Adipose tissue (tissue), 3 donors: ENCODE results near the gene IL11. TPM values are rescaled to one million over a fixed set of nuclear protein-coding genes. Genes with fewer than 3 reads are reported as not detected.

ENCODE experiments used
- H3K27ac ChIP-seq: one replicate; pipeline ENCODE4 v1.5.1; 2013; ENCODE audit warnings: low read depth, low read length
- WGBS, 3 donors: extraction: QIAGEN DNeasy Blood & Tissue Kit; methylation state at CpG; one replicate each; pipeline ENCODE4 v1.1.7; 2013; 5-methylcytosine and 5-hydroxymethylcytosine counted together
- polyA plus RNA-seq, 3 donors: library from polyadenylated mRNA; stranded (reverse); fragments of 200-250 nt; gene quantifications; one replicate each; pipeline ENCODE4 v1.2.3, GENCODE V29; 2013
- donor health status: healthy with polysubstance abuse.
- donor health status: Bipolar disorder and iron deficiency.
- donor health status: healthy.

IL11 gene
- polyA plus RNA-seq, 3 donors: 0.28 to 1.7 TPM; not detected in 1

DNA sequence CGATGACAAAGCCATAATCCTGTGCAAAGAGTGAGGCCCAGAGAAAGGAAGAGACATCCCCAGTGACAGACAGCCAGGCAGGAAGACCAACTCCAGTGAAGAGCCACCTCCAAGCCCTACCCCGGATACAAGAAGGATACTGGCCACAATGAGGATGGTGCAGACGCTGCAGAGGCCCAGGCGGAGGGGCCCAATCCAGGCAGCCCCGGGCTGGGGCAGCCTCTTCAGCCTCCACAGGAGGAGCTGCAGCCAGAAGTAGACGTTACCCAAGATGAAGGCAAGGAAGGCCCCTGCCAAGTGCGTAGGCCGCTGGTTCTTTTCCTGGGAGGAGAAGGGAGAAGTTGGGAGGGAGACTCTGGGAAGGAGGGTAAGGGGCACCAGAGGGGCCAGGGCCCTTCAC, 53.6 kb downstream of the IL11 start:
- no peak overlapping the region for H3K27ac ChIP-seq
- WGBS, 3 donors: 80 to 83% (median 81%) methylated on average over 6 to 8 of the region's 8 CpGs

DNA sequence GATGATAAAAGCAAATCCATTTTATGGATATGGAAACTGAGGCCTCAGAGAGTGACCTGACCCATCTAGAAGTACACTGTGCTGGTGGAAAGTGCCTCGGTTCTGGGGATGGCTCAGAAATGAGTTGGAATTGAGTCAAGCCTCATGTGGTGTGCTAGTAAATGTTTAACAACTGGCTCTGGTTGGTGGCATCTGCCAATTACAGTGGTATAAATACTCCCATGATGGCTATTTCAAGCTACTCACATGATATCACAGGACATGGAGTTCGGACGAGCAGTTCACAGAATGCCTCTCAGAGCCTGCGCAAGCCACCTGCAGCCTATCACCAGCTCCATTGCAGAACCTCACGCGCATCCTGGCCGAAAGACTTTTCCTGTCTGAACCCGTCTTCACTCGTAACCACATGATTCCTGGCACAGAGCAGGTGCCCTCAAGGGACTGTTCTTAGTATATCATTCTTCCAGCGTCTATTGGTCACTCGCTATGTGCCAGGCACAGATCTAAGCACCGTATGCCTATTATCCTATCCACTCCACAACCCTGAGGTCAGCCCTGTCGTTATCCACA, 54.2 kb downstream of the IL11 start:
- no peak overlapping the region for H3K27ac ChIP-seq
- 81 to 82% (median 82%) methylated on average over 13 of the region's 13 CpGs for WGBS, 3 donors

DNA sequence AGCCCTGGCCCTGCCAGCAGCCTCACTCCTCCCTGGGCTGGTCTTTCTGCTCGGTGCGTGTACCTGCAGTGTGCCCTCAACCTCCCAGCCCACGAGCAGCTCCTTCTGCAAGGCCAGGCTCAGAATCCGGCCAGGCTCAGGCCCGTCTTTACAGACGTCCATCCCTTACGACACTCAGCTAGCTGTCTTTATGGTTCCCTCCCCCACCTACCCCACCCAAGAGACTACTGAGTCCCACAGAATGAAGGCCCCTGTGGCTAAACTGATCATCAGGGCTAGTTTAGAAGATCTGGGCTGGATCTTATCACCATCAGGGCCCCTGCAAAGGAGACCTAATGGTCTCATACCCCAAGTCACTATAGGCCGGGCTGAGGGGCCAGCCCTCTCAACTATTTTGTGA, 55.9 kb downstream of the IL11 start:
- H3K27ac ChIP-seq: no peak overlapping the region
- 86 to 90% (median 88%) methylated on average over 8 of the region's 8 CpGs for WGBS, 3 donors

Other genes with a start within 250 kb of the IL11 start
- gene TNNT1, start 221.3 kb downstream of the IL11 start, polyA plus RNA-seq: 10 to 100 TPM in 1 of 3 donors, 1 to 10 TPM in 1, under 1 TPM in 1; 0.90 to 16.5 (median 1.4) TPM
- 10 to 100 TPM in 1 of 3 donors, 1 to 10 TPM in 1, under 1 TPM in 1; 0.21 to 30.8 (median 1.1) TPM for gene TNNI3, start 212.7 kb downstream of the IL11 start, polyA plus RNA-seq
- gene DNAAF3, start 203.8 kb downstream of the IL11 start, polyA plus RNA-seq: 1 to 10 TPM in 1 of 3 donors, under 1 TPM in 1, not detected in 1; 0.10 to 2.5 TPM
- 1 to 10 TPM in 1 of 3 donors, under 1 TPM in 2; 0.27 to 1.8 (median 0.90) TPM for gene SYT5, start 190.2 kb downstream of the IL11 start, polyA plus RNA-seq
- 1 to 10 TPM; 3.0 to 5.5 (median 3.4) TPM for gene PTPRH, start 161.0 kb downstream of the IL11 start, polyA plus RNA-seq
- 1 to 10 TPM; 2.1 to 4.0 (median 2.3) TPM for gene TMEM86B, start 141.7 kb downstream of the IL11 start, polyA plus RNA-seq
- gene PPP6R1, start 111.4 kb downstream of the IL11 start, polyA plus RNA-seq: 10 to 100 TPM; 12.9 to 31.3 (median 27.6) TPM
- gene HSPBP1, start 90.4 kb downstream of the IL11 start, polyA plus RNA-seq: 10 to 100 TPM; 21.9 to 39.9 (median 35.0) TPM
- 1 to 10 TPM in 1 of 3 donors, under 1 TPM in 2; 0.36 to 1.0 (median 0.79) TPM for gene BRSK1, start 86.5 kb downstream of the IL11 start, polyA plus RNA-seq
- gene TMEM150B, start 45.1 kb downstream of the IL11 start, polyA plus RNA-seq: 1 to 10 TPM in 2 of 3 donors, under 1 TPM in 1; 0.74 to 4.0 (median 2.4) TPM
- gene KMT5C, start 30.6 kb downstream of the IL11 start, polyA plus RNA-seq: 1 to 10 TPM; 5.2 to 6.6 (median 6.5) TPM
- gene COX6B2, start 15.7 kb downstream of the IL11 start, polyA plus RNA-seq: under 1 TPM in 2 of 3 donors, not detected in 1; 0.03 to 0.06 TPM
- not detected for gene GARIN5B, start 7.2 kb downstream of the IL11 start, polyA plus RNA-seq
- not detected for gene TMEM190, start 6.4 kb upstream of the IL11 start, polyA plus RNA-seq
- gene TMEM238, start 13.8 kb upstream of the IL11 start, polyA plus RNA-seq: under 1 TPM in 2 of 3 donors, not detected in 1; 0.16 to 0.90 TPM
- gene RPL28, start 15.5 kb upstream of the IL11 start, polyA plus RNA-seq: 1,000 to 10,000 TPM in 2 of 3 donors, 100 to 1,000 TPM in 1; 888 to 2,238 (median 2,131) TPM
- 1 to 10 TPM; 2.9 to 9.3 (median 7.4) TPM for gene UBE2S, start 37.3 kb upstream of the IL11 start, polyA plus RNA-seq
- under 1 TPM in 2 of 3 donors, not detected in 1; 0.07 to 0.11 TPM for gene SHISA7, start 72.8 kb upstream of the IL11 start, polyA plus RNA-seq
- 100 to 1,000 TPM in 1 of 3 donors, 10 to 100 TPM in 2; 57.7 to 135 (median 79.6) TPM for gene ISOC2, start 91.2 kb upstream of the IL11 start, polyA plus RNA-seq
- not detected for gene C19orf85, start 94.3 kb upstream of the IL11 start, polyA plus RNA-seq
- gene ZNF628, start 106.2 kb upstream of the IL11 start, polyA plus RNA-seq: 1 to 10 TPM; 1.9 to 5.6 (median 4.0) TPM
- gene NAT14, start 114.7 kb upstream of the IL11 start, polyA plus RNA-seq: 10 to 100 TPM in 1 of 3 donors, 1 to 10 TPM in 2; 4.4 to 10.2 (median 7.7) TPM
- gene SSC5D, start 118.0 kb upstream of the IL11 start, polyA plus RNA-seq: 1 to 10 TPM in 2 of 3 donors, under 1 TPM in 1; 0.28 to 9.4 (median 3.9) TPM
- gene SBK2, start 166.7 kb upstream of the IL11 start, polyA plus RNA-seq: under 1 TPM in 2 of 3 donors, not detected in 1; 0.12 to 0.90 TPM
- gene SBK3, start 175.1 kb upstream of the IL11 start, polyA plus RNA-seq: 1 to 10 TPM in 2 of 3 donors, under 1 TPM in 1; 0.29 to 1.6 (median 1.2) TPM
- gene ZNF579, start 210.4 kb upstream of the IL11 start, polyA plus RNA-seq: 1 to 10 TPM; 3.7 to 7.8 (median 7.2) TPM
- gene FIZ1, start 229.1 kb upstream of the IL11 start, polyA plus RNA-seq: 1 to 10 TPM; 6.8 to 9.7 (median 8.4) TPM
- gene ZNF524, start 229.8 kb upstream of the IL11 start, polyA plus RNA-seq: 10 to 100 TPM; 27.9 to 60.9 (median 35.5) TPM
- 1 to 10 TPM; 3.8 to 6.8 (median 4.7) TPM for gene ZNF865, start 235.2 kb upstream of the IL11 start, polyA plus RNA-seq